IMR-90 (cell line): ENCODE results near the gene MIER2. TPM values are rescaled to one million over a fixed set of nuclear protein-coding genes. Genes with fewer than 3 reads are reported as not detected.

Experiments
- ATAC-seq: fragments of 200-7000 bp; cut with Tn5 transposase; 2 replicates; pipeline ENCODE4 v1.9.1; 2020; ENCODE audit warnings: low read depth, mild to moderate bottlenecking, moderate library complexity
- BruUV-seq: library from RNA; stranded (reverse); fragments of 400-500 nt; replicated peaks from 2 replicates; lab custom pipeline; 2021; lab: Mats Ljungman, UMichigan
- CTCF ChIA-PET: fragments of 300-600 bp; formaldehyde crosslinking; extraction: SDS; loops from one replicate; lab custom pipeline; 2021; ENCODE audit warnings: antibody characterized with exemption; lab: Yijun Ruan, JAX
- POLR2A ChIA-PET: fragments of 300-600 bp; sonication (Branson Sonifier 250); formaldehyde crosslinking; loops from one replicate; lab custom pipeline; 2022; ENCODE audit warnings: antibody characterized with exemption; ENCODE audit not compliant: unreplicated experiment; lab: Charles Lee
- DNase-seq: peaks from one replicate; pipeline ENCODE4 v3.0.0; 2013
- H2AFZ ChIP-seq: replicated peaks from 2 replicates; pipeline ENCODE3; 2013; ENCODE audit warnings: low read length, mild to moderate bottlenecking; ENCODE audit not compliant: poor library complexity
- H2AK5ac ChIP-seq: 2 replicates; pipeline ENCODE4 v1.6.1; 2013; ENCODE audit warnings: low read depth, low read length, inconsistent platforms
- H2AK9ac ChIP-seq: replicated peaks from 2 replicates; pipeline ENCODE3; 2013; ENCODE audit warnings: mild to moderate bottlenecking, low read depth, low read length, moderate library complexity; ENCODE audit not compliant: poor library complexity
- H2BK120ac ChIP-seq: 2 replicates; pipeline ENCODE4 v1.6.1; 2013; ENCODE audit warnings: low read depth, low read length, inconsistent platforms
- H2BK15ac ChIP-seq: 3 replicates; pipeline ENCODE4 v1.6.1; 2013; ENCODE audit warnings: low read depth, low read length, inconsistent platforms
- H2BK20ac ChIP-seq: 2 replicates; pipeline ENCODE4 v1.6.1; 2013; ENCODE audit warnings: low read depth, mild to moderate bottlenecking, inconsistent platforms, low read length, moderate library complexity
- H2BK5ac ChIP-seq: 2 replicates; pipeline ENCODE4 v1.6.1; 2013; ENCODE audit warnings: mild to moderate bottlenecking, low read depth, low read length, inconsistent platforms; ENCODE audit not compliant: poor library complexity, severe bottlenecking
- H3K14ac ChIP-seq: replicated peaks from 2 replicates; pipeline ENCODE4 v1.6.1; 2013; ENCODE audit warnings: low read depth, low read length, inconsistent platforms
- H3K18ac ChIP-seq: 2 replicates; pipeline ENCODE4 v1.6.1; 2013; ENCODE audit warnings: low read depth, low read length, control low read depth
- H3K23ac ChIP-seq: 2 replicates; pipeline ENCODE4 v1.6.1; 2013; ENCODE audit warnings: low read depth, low read length, inconsistent platforms
- H3K27ac ChIP-seq: 2 replicates; pipeline ENCODE4 v1.5.1; 2013; ENCODE audit warnings: mild to moderate bottlenecking, control low read depth, low read length; ENCODE audit not compliant: insufficient read depth
- H3K27me3 ChIP-seq: 2 replicates; pipeline ENCODE4 v1.6.1; 2013; ENCODE audit warnings: low read length; ENCODE audit not compliant: control insufficient read depth, insufficient read depth
- H3K36me3 ChIP-seq: 2 replicates; pipeline ENCODE4 v1.6.1; 2013; ENCODE audit warnings: low read length, mixed read lengths; ENCODE audit not compliant: control insufficient read depth, insufficient read depth
- H3K4ac ChIP-seq: 2 replicates; pipeline ENCODE4 v1.6.1; 2013; ENCODE audit warnings: low read depth, low read length, inconsistent platforms
- H3K4me1 ChIP-seq: 2 replicates; pipeline ENCODE4 v1.6.1; 2013; ENCODE audit warnings: low read length, mixed read lengths; ENCODE audit not compliant: control insufficient read depth, insufficient read depth
- H3K4me2 ChIP-seq: 2 replicates; pipeline ENCODE4 v1.6.1; 2013; ENCODE audit warnings: low read depth, mild to moderate bottlenecking, control low read depth, low read length, moderate library complexity
- H3K4me3 ChIP-seq: 2 replicates; pipeline ENCODE4 v1.5.1; 2013; ENCODE audit warnings: low read depth, mild to moderate bottlenecking, control low read depth, low read length, moderate library complexity; ENCODE audit not compliant: insufficient read depth
- H3K56ac ChIP-seq: 2 replicates; pipeline ENCODE4 v1.6.1; 2013; ENCODE audit warnings: low read length, inconsistent platforms; ENCODE audit not compliant: insufficient read depth; ENCODE audit errors: extremely low read depth
- H3K79me1 ChIP-seq, 2 experiments: 2 replicates each; pipeline ENCODE4 v1.6.1; 2013; ENCODE audit warnings: low read length in 2 of 2, inconsistent platforms in 1 of 2, low read depth in 1 of 2
- H3K9ac ChIP-seq: 2 replicates; pipeline ENCODE4 v1.6.1; 2013; ENCODE audit warnings: low read depth, low read length, control low read depth
- H3K9me1 ChIP-seq: 2 replicates; pipeline ENCODE4 v1.6.1; 2013; ENCODE audit warnings: low read length, inconsistent platforms; ENCODE audit not compliant: insufficient read depth
- H3K9me3 ChIP-seq: 2 replicates; pipeline ENCODE4 v1.6.1; 2013; ENCODE audit warnings: low read length; ENCODE audit not compliant: control insufficient read depth, insufficient read depth
- H4K20me1 ChIP-seq: 2 replicates; pipeline ENCODE4 v1.6.1; 2013; ENCODE audit warnings: low read length, inconsistent platforms; ENCODE audit not compliant: insufficient read depth
- H4K5ac ChIP-seq: 2 replicates; pipeline ENCODE4 v1.6.1; 2013; ENCODE audit warnings: mild to moderate bottlenecking, low read depth, low read length, control low read depth
- H4K8ac ChIP-seq, 2 experiments: 2 replicates each; pipeline ENCODE4 v1.6.1; 2013; ENCODE audit warnings: low read depth in 2 of 2, low read length in 2 of 2, control low read depth in 1 of 2, inconsistent platforms in 1 of 2
- H4K91ac ChIP-seq: 2 replicates; pipeline ENCODE4 v1.6.1; 2013; ENCODE audit warnings: low read depth, low read length, inconsistent platforms; ENCODE audit not compliant: insufficient read depth
- POLR2A ChIP-seq: IDR thresholded peaks from 2 replicates; pipeline ENCODE4 v1.6.1; 2012; ENCODE audit warnings: mild to moderate bottlenecking, low read depth, low read length
- RAD21 ChIP-seq: IDR thresholded peaks from 2 replicates; pipeline ENCODE4 v1.6.1; 2012; ENCODE audit warnings: low read length, improper control_type of control experiment
- USF2 ChIP-seq: fragments of 150-350 bp; IDR thresholded peaks from 2 replicates; pipeline ENCODE4 v1.6.1; 2017; ENCODE audit warnings: mild to moderate bottlenecking, antibody characterized with exemption, low read length, low read depth
- WGBS, 2 experiments: methylation state at CpG; one replicate each; pipeline versions ENCODE4 v1.1.5 to v1.1.7; 2013; ENCODE audit warnings: missing lambda C conversion rate in 2 of 2; ENCODE audit not compliant: insufficient read length in 1 of 2; ENCODE audit errors: extremely low coverage in 2 of 2; 5-methylcytosine and 5-hydroxymethylcytosine counted together
- dilution Hi-C: fragments of 300-500 bp; cut with HindIII; formaldehyde crosslinking; loops from one replicate; pipeline ENCODE4 v1.14.3; 2018; ENCODE audit warnings: low sequenced_read_pairs; ENCODE audit not compliant: unreplicated experiment
- in situ Hi-C: fragments of 300-500 bp; cut with MboI; formaldehyde crosslinking; loops from 3 replicates; pipeline ENCODE4 v1.14.3; 2019; ENCODE audit warnings: low sequenced_read_pairs, inconsistent platforms, mixed read lengths
- intact Hi-C: fragments of 100-400 bp; cut with micrococcal nuclease; formaldehyde crosslinking; loops from 2 replicates; pipeline ENCODE4 v1.10.0; 2022
- polyA plus RNA-seq, 3 experiments: library from polyadenylated mRNA; depleted of rRNA; stranded (reverse); fragments of >200 nt; gene quantifications; 2 replicates each; pipeline ENCODE4 v1.2.3, GENCODE V29; 2012; ENCODE audit warnings: low replicate concordance in 1 of 3
- total RNA-seq: library from RNA; depleted of rRNA; stranded (reverse); fragments of >200 nt; gene quantifications from 2 replicates; pipeline ENCODE4 v1.2.3, GENCODE V29; 2012

Gene MIER2
- total and polyA plus RNA-seq, 2 of the 4 experiments (the other 2 are of a cell fraction): 28.0 to 28.4 TPM

GRCh38 chr19:374183-374885 lies 29.7 kb upstream of the MIER2 start:
- Histone ChIP-seq H2AFZ (peak overlapping the region; percentile 21), H3K4me1 (peaks cover 1% of the 10 kb centered on the region; the same call in 1 of the 2 replicates), H3K9me3 (no peaks in the 10 kb centered on the region), H2BK15ac (no peak overlapping the region), H4K20me1 (no peaks in the 10 kb centered on the region), H3K9me1 (no peaks in the 10 kb centered on the region), H3K4me2 (no peak overlapping the region), H3K56ac (no peak overlapping the region), H3K23ac (no peak overlapping the region), H2BK120ac (no peak overlapping the region), H3K14ac (no peak overlapping the region), H3K36me3 (no peaks in the 10 kb centered on the region), H3K9ac (no peak overlapping the region), H2AK9ac (no peak overlapping the region), H3K27me3 (peaks cover 51% of the 10 kb centered on the region), H4K91ac (no peak overlapping the region), H4K8ac (no peak overlapping the region), H3K18ac (no peak overlapping the region), H3K27ac (no peak overlapping the region), H2AK5ac (no peak overlapping the region), H2BK5ac (no peak overlapping the region), H3K4me3 (no peak overlapping the region), H2BK20ac (no peak overlapping the region), H4K5ac (no peak overlapping the region), H3K4ac (no peak overlapping the region), H3K79me1 (no peaks in the 10 kb centered on the region)
- no TSS peak for BruUV-seq
- intact Hi-C loops: no loop called here
- dilution Hi-C loops: no loop called here
- 83% methylated on average over 6 of the region's 23 CpGs; no CpG with 5 or more reads in 1 of the 2 experiments for WGBS, 2 experiments
- in situ Hi-C loops: no loop called here
- DNase-seq (no peak), ATAC-seq (no peak)
- TF ChIP-seq POLR2A (no peak), USF2 (no peak), RAD21 (no peak)
- POLR2A ChIA-PET: no interaction called here
- CTCF ChIA-PET: no interaction called here
